ENCODE results near the gene SKIC2. TPM values are rescaled to one million over a fixed set of nuclear protein-coding genes. Genes with fewer than 3 reads are reported as not detected.

Gene SKIC2
- total and polyA plus RNA-seq, 2 of the 4 experiments (the other 2 are of a cell fraction), result 30.6 to 46.0 TPM

DNA sequence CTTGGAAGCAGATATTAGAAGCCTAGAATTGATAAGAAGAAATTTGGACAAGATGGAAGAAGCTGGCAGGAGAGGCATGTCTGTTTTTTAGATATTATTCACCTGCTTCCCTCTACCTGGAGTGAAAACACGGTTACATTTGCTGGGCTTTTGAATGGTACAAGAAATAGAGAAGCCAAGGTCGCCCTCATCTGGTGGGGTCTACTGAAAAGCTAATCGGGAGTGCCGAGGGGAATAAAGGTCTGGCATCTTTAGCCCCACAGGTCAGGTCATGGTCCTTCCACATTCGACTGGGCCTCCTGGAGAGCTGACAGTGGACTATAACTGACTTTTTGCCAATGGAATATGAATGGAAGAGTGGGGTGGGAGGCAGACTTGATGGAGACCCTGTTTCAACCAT is 36.0 kb upstream of the SKIC2 start:
- H3K18ac ChIP-seq (ENCODE audit: low read depth, low read length), result no peak overlapping the region
- no peaks in the 10 kb centered on the region for H3K9me3 ChIP-seq (ENCODE audit: control insufficient read depth, insufficient read depth, low read length)
- TF ChIP-seq NFE2L2 (IDR thresholded peaks at IDR 0.05; ENCODE audit: low read depth, low read length), result no peak
- peak; percentile 14; the same call in 1 of the 2 replicates for TF ChIP-seq RAD21 (IDR thresholded peaks at IDR 0.05; ENCODE audit: low read length)
- H3K14ac ChIP-seq (replicated peaks; ENCODE audit: low read depth, low read length), result no peak overlapping the region
- no peak overlapping the region for H2BK120ac ChIP-seq (ENCODE audit: low read depth, low read length)
- no peak for DNase-seq
- dilution Hi-C loops (cut with HindIII; ENCODE audit: low sequenced_read_pairs, unreplicated experiment), result no loop called here
- ChIA-PET POLR2A (ENCODE audit: unreplicated experiment) (no interaction called here), CTCF (interaction anchor here (0.8 to 0.9 kb wide), 2 partner anchors 13 to 17 kb away, joined by 3 read pairs; no protein-coding TSS in a partner anchor)
- H3K4me2 ChIP-seq (ENCODE audit: low read depth, low read length), result no peak overlapping the region
- H3K27me3 ChIP-seq (ENCODE audit: control insufficient read depth, insufficient read depth, low read length), result 0 out of 2 replicates have a peak, but pooled peaks cover 2% of the 10 kb centered on the region
- no peak overlapping the region for H2BK5ac ChIP-seq (ENCODE audit: low read depth, low read length, poor library complexity, severe bottlenecking)
- no peaks in the 10 kb centered on the region for H3K79me1 ChIP-seq (ENCODE audit: low read depth in 1 of 2, low read length in 2 of 2)
- H3K4ac ChIP-seq (ENCODE audit: low read depth, low read length), result no peak overlapping the region
- H3K27ac ChIP-seq (ENCODE audit: insufficient read depth, low read length), result no peak overlapping the region
- H3K23ac ChIP-seq (ENCODE audit: low read depth, low read length), result no peak overlapping the region
- H4K5ac ChIP-seq (ENCODE audit: low read depth, low read length), result no peak overlapping the region
- BruUV-seq (replicated peaks), result no TSS peak
- in situ Hi-C loops (cut with MboI; ENCODE audit: low sequenced_read_pairs), result no loop called here
- H4K20me1 ChIP-seq (ENCODE audit: insufficient read depth, low read length), result no peaks in the 10 kb centered on the region
- H2AK9ac ChIP-seq (replicated peaks; ENCODE audit: low read depth, low read length, poor library complexity), result peak overlapping the region; percentile 65
- no peak overlapping the region for H3K4me3 ChIP-seq (ENCODE audit: insufficient read depth, low read depth, low read length)
- no peaks in the 10 kb centered on the region for H3K36me3 ChIP-seq (ENCODE audit: control insufficient read depth, insufficient read depth, low read length)
- H2BK15ac ChIP-seq (ENCODE audit: low read depth, low read length), result no peak overlapping the region
- H4K91ac ChIP-seq (ENCODE audit: insufficient read depth, low read depth, low read length), result no peak overlapping the region
- H4K8ac ChIP-seq (ENCODE audit: low read depth in 2 of 2, low read length in 2 of 2), result no peak overlapping the region
- no peak overlapping the region for H2AK5ac ChIP-seq (ENCODE audit: low read depth, low read length)
- intact Hi-C loops (cut with micrococcal nuclease), result no loop called here
- WGBS, 2 experiments (ENCODE audit: extremely low coverage in 2 of 2, insufficient read length in 1 of 2), result no CpG with 5 or more reads among the region's 5 CpGs
- H3K4me1 ChIP-seq (ENCODE audit: control insufficient read depth, insufficient read depth, low read length), result peaks cover 6% of the 10 kb centered on the region; the same call in 1 of the 2 replicates
- ATAC-seq (ENCODE audit: low read depth), result no peak
- no peak overlapping the region for H2BK20ac ChIP-seq (ENCODE audit: low read depth, low read length)
- H2AFZ ChIP-seq (replicated peaks; ENCODE audit: low read length, poor library complexity), result peak overlapping the region; percentile 58
- no peak overlapping the region for H3K9ac ChIP-seq (ENCODE audit: low read depth, low read length)
- H3K9me1 ChIP-seq (ENCODE audit: insufficient read depth, low read length), result 0 out of 2 replicates have a peak, but pooled peaks cover 3% of the 10 kb centered on the region
- H3K56ac ChIP-seq (ENCODE audit: extremely low read depth, insufficient read depth, low read length), result no peak overlapping the region
